IPS-NIHi7 (cell line): ENCODE results near the gene CP.
A peak's percentile ranks its signal among the peaks of the same experiment; 100 is the strongest.

Experiments used
- DNase-seq: peaks from one replicate; pipeline ENCODE4 v3.0.0; 2012; ENCODE audit warnings: mixed read lengths; ENCODE audit errors: extremely low spot score

CP gene

DNA sequence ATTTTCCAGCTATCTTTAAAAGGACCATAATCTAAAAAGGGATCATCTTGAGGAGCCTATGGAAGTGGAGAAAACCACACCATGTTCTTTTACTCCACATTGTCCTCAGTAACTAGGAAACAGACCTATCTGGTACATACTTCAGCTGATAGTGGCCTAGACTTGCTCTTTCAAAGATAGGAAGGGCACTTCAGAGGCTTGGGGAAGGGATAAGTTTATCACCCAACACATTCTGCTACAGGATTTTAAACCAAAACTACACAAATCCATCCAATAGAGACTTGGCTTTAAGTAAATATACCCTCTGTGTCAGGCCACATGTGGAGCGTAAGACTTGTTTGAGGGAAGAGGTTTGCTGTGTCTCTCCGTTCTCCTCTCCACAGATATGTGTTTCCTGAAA lies 35.4 kb downstream of the CP start:
- no peak for DNase-seq

DNA sequence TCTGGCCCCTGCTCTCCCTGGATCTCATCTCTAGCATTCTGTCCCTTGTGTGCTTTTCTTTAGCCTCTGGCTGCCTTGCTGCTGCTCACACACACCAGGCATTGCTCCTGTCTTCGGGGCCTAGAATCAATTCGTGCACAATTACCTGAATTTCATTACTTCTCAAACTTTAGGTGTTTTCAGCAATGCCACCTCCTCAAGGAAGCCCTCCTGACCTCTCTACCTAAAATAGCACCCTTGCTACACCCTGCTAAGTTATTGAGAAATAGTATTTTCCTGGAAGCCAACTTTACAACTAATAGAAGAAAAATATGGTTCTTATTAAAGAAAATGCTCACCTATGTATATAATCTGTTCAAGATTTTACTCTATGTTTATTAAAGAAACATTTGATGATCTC lies 40.4 kb downstream of the CP start:
- DNase-seq = no peak

GRCh38 chr3:149180057-149180573 lies 41.5 kb downstream of the CP start:
- DNase-seq = no peak

DNA sequence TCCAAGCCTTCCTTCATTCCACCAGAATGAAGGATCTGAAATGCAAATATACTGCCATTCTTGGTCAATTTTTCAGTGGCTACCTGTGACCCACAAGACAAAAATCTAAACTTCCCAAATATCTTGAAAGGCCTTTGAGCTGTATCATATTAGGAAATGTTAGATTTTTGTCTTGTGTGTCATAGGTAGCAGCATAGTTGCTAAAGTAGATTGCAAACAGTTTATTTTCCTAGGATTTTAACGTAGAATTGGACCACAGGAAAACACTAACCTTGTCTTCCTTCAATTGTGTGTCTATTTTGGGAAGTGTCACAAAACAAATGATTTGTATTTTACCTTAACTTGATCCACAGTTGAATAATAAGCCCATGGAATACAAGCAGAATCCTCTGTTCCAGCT lies 42.4 kb downstream of the CP start:
- DNase-seq = no peak

GRCh38 chr3:149177122-149177521 lies 44.5 kb downstream of the CP start:
- no peak for DNase-seq

GRCh38 chr3:149174901-149175300 lies 46.7 kb downstream of the CP start:
- DNase-seq = no peak

DNA sequence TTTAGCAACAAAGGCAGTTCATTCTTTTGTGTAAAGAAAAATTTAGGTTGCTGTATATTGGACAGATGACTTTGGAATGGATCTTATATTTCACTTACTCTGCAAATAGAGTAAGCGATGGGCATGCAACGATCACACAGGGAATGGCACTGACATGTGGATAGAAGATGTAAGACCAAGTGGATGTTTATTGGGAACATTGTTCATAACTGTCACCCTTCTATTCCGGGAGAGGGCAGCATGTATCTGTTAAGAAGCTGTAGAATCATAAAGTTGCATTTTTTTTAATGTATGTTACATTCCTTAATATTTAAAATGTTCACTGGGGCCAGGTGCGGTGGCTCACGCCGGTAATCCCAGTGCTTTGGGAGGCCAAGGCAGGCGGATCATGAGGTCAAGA lies 51.0 kb downstream of the CP start:
- no peak for DNase-seq

- DNase-seq = no peak
Observed at GRCh38 chr3:149167898-149168297, 53.7 kb downstream of the CP start.

DNA sequence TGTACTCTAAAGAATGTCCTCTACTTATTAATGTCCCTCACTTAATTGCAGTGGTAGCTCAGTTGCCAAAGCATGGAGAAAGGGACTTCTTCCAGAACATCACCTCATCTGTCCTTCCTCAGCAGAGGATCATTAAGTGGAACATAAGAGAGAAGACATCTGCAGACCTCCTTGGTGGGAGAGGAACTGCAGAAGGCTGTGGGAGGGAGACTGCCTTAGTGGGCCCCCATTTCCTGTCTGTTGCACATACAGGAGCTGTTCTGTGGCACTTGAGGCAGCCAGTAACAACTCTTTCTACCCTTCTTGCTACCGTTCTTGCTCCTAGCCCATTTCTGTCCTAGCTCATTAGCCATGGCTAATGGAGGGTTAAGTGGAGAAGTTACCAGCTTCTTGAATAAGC lies 58.6 kb downstream of the CP start:
- no peak for DNase-seq

GRCh38 chr3:149162007-149162406 lies 59.6 kb downstream of the CP start:
- DNase-seq = no peak

- DNase-seq = no peak
Observed at GRCh38 chr3:149160754-149161300, 60.8 kb downstream of the CP start.

DNA sequence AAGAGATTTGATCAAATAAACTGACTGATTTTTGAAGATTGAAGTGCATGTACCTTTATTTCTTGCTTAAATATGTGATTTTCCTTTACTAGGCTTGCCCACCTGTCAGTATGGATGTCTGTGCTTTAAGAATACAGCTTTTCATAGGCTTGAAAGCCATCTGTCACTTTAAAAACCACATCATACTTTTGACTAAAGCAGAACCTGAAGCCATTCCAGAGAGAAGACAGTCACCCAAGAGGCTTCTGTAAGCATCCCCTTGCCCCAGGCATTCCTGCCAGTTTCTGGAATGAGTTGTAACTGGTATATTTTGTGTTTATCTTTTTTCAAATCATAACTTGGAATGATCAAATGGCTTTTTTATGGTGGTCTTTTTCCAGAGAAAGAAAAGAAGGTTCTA lies 68.2 kb downstream of the CP start:
- no peak for DNase-seq

DNA sequence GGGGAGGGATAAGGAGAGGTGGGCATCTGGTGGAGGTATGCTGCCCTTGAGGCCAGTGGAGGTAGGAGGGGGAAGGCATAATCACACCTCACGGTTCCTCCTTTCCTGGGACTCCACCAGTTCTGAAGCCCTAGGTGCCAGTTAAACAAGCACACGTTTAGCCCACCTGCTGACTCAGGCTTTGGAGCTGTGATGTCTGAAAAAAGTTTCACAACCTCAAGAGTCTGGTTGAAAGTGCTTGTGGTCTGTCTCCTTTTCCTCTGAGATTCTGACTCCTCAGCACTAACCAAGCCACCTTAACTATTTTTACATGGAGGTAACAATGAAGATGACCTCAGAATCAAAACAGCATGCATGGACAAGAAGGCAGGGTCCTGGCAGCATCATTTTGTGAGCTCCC lies 69.2 kb downstream of the CP start:
- no peak for DNase-seq

DNA sequence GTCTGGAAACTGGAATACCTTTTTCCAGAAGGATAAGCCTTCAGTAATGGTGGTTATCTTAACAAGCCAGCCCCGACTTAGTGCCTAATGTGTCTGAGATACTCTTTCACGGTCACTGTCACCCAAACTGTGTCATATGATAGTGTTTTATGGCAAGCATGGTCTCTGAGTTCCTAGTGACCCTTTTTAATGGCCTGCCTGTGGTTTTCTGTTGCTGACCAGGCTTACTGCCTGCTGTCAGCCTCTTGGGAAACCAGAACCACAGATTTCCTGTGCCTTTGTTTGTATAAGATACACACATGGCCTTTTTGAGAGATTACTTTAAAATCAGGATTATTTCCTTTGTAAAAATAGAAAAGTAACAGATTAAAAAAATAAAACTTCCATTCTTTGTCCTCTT lies 69.8 kb downstream of the CP start:
- no peak for DNase-seq

- DNase-seq = no peak
Observed at GRCh38 chr3:149150436-149150835, 71.2 kb downstream of the CP start.

- no peak for DNase-seq
Observed at GRCh38 chr3:149145974-149146373, 75.7 kb downstream of the CP start.

DNA sequence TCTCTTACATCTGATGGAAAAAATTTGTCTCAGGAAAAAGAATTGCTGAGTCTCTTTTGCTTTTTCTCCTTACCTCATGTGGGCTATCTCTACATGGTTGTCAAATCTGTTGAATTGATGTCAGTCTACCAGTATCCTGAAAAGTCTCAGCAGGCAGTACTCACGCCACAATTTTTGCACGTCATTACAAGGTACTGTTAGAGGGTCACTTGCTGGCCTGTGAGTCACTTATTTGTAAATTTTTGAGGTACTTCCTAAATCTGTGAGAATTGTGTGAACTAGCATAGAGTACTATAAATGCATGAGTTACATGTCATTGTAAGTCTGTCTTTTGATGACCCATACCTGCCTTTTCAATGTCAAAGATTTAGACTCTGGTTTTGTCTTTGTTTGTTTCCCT lies 76.3 kb downstream of the CP start:
- no peak for DNase-seq

GRCh38 chr3:149142682-149143081 lies 78.9 kb downstream of the CP start:
- no peak for DNase-seq

- no peak for DNase-seq
Observed at GRCh38 chr3:149134575-149134974, 87.1 kb downstream of the CP start.

- no peak for DNase-seq
Observed at GRCh38 chr3:149131589-149131988, 90.0 kb downstream of the CP start.

DNA sequence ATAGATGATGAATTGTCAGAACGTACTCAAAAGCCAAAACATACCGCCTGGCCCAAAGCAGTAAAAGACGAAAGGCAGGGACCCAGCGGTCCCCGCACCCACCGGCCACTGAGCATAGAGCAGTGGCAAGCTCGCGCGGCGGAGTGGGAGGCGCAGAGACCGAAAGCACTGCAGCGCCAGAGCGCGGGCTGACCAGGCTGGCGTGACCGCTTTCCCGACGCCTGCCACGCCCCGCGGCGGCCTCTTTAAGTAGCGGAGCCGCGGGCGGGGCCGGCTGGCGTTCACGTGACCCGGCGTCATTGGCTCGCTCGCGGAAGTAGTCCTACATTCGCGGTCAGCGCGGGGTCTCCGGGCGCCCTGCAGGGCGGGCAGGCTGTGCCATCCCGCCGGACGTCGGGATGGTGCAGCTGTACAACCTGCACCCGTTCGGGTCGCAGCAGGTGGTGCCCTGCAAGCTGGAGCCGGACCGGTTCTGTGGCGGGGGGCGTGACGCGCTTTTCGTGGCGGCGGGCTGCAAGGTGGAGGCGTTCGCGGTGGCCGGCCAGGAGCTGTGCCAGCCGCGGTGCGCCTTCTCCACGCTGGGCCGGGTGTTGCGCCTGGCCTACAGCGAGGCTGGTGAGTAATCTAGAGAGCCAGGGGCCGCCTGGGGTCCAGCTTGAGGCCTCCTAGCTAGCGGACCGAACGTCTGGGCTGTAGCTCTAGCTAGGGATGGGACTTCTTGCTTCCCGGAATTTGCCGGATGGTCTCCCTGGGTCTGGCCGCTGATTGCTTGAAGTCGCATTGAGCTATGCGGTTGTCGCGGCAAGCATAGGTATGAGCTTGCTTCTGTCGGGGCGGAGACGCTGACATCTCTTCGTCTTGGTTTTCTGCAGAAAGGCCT lies 92.1 kb downstream of the CP start, which contains the start of gene HPS3:
Gene HPS3, plus strand, starts transcription at position 313 of the 880 bp plus-strand sequence. Its CDS starts 86 bp downstream, at position 399.
- peak; percentile 90 for DNase-seq

- no peak for DNase-seq
Observed at GRCh38 chr3:149128821-149129220, 92.8 kb downstream of the CP start.
